SH-SY5Y (cell line): ENCODE measurements around the gene SLC27A5.

Experiments used
- GATA2 ChIP-seq: IDR thresholded peaks from 2 replicates; pipeline ENCODE4 v1.6.1; 2011; ENCODE audit warnings: mild to moderate bottlenecking, low read depth, low read length
- GATA3 ChIP-seq: IDR thresholded peaks from 2 replicates; pipeline ENCODE4 v1.6.1; 2011; ENCODE audit warnings: low read depth, mild to moderate bottlenecking, low read length, moderate library complexity

DNA sequence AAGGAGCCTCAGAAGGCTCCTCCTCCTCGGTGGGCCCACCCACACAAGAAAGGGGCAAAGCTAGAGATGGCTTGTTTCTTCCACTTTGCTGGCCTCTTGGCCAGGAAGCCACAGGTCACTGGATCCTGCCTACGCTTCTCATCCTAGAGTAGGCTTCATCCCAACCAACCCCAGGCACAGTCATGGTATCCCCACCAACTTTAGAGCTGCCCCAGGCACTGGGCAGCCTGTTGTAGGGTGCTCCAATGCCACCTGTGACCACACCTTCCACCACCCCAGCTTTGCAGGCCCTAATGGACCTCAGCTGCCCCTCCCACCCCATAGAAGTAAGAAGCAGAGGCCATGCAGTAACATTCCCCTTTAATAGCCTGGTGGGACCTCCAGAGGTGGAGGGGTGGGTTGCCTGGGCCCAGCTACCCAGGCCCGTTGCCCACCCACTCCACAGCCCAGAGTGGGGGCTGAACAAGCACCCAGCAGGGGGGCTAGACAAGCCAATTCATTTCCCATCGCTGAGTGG lies 43.6 kb upstream of the SLC27A5 start:
- TF ChIP-seq GATA2 (no peak), GATA3 (no peak)
